HG03354 (cell line): ENCODE measurements around the gene STAC3.
"Not testable (repeated sequence)": the region's sequence is repeated elsewhere in the genome, so short reads cannot be mapped to it uniquely, and the experiment has no call there.

Experiments
- ATAC-seq: cut with Tn5 transposase; IDR thresholded peaks from one replicate; pipeline ENCODE4 v1.9.1; 2021; ENCODE audit warnings: mild to moderate bottlenecking; ENCODE audit not compliant: unreplicated experiment, poor library complexity, severe bottlenecking

The STAC3 gene

DNA sequence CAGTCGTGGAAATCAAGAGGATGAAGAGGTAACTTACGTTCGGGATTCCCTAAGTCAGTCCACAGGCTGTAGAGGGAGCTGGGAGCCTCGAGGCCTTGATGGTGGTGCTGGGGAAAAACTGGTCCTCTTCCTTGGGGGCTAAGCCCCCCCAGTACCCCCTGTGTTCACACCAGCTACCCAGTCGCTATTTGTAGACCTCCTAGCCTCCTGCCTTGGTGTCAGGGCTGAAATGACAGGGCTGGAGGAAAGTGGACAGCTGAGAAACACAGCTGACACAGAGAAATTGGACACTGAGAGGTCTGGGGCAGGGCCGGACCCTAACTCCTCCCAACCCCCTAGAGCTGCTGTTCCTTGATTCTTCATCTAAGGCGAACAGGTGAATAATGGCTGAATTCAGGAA, at the start of gene STAC3:
TSS of gene STAC3 (minus strand) at position 232 of the 400 bp plus-strand sequence. CDS start 1,551 bp downstream, outside the sequence.
- no peak for ATAC-seq

- ATAC-seq = no peak
Observed at GRCh38 chr12:57299514-57300016, 48.6 kb upstream of the STAC3 start.

DNA sequence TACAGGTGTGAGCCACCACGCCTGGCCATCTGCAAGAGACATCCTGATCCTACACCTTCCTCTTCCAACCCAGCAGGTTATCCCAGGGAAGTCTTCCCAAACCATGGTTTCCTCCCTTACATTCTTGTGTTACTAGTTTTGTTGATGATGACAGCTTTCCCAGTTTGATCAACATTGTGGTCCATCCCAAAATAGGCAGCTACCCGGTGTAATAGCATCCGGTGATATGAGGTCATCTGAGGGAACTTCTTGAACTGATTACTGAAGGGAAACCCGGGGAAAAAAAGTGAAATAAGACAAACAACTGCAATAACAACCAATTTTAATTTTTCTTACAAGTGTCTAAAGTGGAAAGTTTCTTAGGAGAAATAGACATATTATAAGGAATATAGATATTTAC, 45.3 kb upstream of the STAC3 start:
- no peak for ATAC-seq

DNA sequence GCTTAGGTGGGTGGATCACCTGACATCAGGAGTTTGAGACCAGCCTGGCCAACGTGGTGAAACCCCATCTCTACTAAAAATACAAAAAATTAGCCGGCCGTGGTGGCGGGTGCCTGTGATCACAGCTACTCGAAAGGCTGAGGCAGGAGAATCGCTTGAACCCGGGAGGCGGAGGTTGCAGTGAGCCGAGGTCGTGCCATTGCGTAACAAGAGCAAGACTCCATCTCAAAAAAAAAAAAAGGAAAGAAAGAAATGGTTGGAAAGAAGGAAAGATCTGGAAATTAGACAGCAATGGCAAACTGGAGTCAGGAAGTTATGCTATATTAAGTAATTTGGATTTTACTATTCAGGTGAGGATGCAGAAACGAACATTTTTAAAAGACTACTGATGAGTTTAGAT, 31.1 kb upstream of the STAC3 start:
- not testable (repeated sequence) for ATAC-seq

DNA sequence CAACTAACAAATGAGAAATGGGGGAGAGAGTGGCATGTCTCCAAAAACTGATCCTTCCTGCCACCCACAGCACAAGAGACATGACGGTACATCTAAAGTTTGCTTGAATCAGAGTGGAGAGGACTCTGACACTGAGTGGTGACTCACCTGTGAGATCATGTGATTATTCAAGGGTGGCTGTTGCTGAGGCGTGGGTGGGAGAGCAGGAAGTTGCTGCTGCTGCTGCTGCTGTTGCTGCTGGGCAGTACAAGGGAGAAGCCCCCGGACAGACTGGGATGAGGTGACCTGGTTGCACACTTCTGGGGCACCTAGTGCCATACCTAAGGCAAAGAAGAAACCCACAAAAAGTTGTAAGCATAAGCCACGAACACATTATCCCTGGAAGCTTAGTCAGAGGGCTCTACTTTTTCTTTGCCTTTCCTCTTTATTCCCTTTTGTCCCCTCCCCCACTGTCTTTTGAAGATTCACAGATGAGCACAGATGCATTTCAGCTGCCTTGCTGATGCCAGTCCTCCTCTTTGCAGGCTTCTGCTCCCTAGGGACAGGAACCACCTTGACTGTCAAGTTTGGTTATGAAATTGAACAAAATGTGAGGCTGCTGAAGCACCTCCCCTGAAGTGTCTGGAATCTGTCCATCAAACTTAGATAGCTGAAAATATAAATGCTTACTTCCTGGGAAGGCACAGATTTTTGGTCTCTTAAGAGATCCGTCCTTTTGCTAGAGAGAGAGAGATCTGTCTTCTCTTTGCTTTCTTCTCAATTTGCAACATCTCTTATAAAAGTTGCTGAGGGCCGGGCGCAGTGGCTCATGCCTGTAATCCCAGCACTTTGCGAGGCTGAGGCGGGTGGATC, 29.4 kb upstream of the STAC3 start:
- peak; percentile 95 for ATAC-seq

- no peak for ATAC-seq
Observed at GRCh38 chr12:57278465-57279381, 27.7 kb upstream of the STAC3 start.

DNA sequence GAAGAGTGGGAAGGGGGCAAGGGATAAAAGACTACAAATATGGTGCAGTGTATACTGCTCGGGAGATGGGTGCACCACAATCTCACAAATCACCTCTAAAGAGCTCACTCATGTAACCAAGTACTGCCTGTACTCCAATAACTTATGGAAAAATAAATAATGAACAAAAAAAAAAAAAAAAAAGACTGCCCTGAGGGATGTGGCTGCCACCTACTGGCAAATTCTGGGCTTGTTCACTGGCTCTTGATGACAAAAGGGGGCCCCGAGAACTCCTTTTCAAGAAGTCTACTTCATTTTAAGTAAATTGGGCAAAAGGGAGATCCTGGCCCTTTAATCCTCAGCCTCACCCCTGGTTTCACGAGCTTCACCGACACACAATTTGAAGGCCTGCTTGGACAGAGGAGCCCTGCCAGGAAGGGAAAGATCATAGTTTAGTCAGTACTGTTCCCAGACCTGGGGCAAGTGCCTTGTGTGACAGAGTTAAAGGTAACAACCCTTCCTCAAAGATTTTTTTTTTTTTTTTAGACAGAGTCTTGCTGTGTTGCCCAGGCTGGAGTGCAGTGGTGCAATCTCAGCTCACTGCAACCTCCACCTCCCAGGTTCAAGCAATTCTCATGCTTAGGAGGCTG, 26.1 kb upstream of the STAC3 start:
- no peak for ATAC-seq

DNA sequence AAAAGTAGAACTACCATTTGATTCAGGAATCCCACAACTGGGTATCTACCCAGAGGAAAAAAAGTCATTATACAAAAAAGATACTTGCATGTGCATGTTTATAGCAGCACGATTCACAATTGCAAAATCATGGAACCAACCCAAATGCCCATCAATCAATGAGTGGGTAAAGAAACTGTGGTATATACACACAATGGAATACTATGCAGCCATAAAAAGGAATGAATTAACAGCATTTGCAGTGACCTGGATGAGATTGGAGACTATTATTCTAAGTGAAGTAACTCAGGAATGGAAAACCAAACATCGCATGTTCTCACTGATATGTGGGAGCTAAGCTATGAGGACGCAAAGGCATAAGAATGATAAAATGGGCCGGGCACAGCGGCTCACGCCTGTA, 25.2 kb upstream of the STAC3 start:
- not testable (repeated sequence) for ATAC-seq

DNA sequence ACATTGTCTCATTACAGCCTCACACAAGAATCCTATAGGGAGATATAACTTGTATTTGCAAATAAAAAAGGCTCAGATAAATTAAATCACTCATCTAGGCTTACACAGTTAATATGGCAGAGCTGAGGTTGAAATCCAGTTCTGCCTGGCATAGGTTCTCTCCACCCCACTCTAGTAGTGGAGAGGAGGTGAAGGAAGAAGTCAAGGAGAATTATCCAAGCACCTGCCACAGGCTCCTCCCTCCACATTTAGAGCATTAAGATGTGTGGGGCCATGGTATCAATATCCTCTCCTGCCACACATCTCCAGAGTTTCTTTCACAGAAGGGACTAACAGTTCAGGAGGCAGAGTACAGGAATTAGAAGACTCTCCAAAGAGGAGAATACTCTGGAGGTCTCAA, 22.5 kb upstream of the STAC3 start:
- no peak for ATAC-seq

GRCh38 chr12:57272337-57273151, 21.6 kb upstream of the STAC3 start:
- no peak for ATAC-seq

DNA sequence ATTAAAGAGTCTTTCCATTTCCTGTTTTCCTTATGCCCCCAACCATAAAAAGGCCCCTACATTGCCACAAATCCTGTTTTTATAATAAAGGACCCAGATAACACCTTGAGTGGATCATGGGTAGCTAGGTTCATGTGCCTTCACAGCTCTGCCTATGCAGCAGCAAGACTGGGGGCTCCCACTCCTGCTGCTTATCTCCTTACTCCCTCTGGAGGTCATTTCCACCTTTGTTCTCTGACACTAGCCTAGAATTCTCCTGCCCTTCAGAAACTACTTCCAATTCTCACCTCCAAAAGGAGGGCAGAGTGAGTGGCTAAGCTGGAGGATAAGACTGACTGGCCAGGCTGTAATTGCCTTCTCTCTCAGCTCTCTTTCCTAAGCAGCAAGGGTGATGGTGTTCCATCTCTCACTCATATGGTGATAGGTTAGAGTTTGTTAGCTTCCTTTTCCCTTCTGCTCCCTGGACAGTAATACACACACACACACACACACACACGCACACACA, 20.0 kb upstream of the STAC3 start:
- no peak for ATAC-seq

DNA sequence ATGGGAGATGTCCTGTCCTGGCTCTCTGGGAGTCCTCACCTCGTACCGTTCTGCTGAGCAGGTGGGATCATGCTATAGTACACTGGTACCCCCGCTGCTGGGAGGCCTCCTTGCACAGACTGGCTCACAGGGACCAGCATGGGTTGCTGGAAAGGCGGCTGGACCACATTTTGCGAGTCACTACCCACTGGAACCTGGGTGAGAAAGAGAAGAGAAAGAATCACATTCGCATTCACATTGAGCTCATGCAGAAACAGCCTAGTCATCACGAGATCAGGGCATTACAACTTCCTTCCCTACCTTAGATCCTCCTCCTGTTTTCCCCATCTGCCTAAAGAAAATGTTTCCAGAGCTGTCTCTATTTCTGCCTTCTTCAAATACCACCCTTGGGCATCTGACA, 17.3 kb upstream of the STAC3 start:
- no peak for ATAC-seq

GRCh38 chr12:57266681-57267080, 15.7 kb upstream of the STAC3 start:
- ATAC-seq = no peak

GRCh38 chr12:57263096-57263495, 12.1 kb upstream of the STAC3 start:
- no peak for ATAC-seq

DNA sequence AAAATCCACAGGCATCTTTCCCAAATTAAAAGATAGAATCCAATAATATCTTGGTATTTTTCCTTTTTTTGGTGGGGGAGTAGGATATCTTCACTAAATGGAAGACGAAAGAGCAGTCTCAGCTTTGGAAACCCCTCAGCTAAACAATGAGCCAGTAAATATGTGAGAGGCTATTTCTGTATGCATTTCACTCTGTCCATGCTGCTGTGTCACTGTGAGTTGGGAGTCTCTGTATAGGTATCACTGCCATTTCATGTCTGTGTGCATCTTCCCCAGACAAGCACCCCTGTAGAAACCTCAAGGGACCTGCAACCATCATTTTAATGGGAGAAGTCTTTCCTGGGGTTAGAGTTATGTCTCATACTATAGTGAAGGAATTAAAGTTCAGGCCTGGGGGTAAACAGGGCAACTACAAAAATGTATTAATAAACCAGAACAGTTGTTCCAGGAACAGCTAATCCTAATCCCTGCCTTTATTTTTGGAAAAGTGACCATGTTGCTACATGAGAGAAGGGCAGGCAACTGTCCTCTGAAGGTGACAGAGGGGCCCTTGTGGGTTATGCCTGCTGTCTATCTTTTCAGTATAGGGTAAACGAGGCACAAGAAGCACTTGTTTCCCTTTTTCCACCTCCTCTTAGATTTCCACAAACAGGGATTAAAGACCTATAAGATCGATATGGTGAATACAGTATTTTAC, 11.3 kb upstream of the STAC3 start:
- no peak for ATAC-seq

DNA sequence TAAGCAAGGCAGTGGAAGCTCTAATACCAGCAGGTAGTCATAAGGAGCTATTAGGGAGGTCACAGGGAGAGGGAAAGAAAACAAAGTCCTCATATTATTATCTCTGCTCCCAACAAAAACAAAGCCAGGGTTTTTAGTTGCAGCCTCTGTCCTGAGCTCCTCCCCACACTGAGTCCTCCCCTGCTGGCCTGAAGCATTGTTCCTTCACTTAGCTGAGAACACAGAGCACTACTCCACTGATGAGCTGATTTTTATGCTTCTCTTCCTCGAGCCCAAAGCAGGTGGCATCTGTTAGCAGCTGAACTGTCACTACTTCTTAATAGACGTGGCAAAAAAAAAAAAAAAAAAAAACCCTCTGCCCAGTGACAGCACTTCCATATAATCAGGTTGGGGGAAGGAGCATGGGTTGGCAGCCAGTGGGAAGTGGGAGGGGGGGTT, 10.5 kb upstream of the STAC3 start:
- no peak for ATAC-seq

DNA sequence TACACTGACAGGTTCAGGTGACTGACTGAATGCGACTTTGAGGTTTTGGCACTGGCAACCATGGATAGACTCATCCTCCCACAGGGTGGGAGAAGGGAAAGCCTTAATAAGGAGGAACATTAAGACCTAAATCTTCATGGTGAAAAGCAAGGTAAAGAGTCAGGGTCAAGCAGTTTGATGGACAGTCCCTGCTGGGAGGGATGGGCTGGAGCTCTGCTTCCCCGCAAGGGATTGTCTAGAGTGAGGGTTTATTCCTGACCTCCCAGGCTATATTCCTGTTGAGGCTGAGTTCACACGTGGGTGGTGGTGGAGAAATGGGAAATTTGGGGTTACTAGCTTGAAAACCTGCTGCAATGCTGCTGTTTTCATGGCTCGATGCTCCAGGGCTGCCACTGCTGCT, 9.4 kb upstream of the STAC3 start:
- ATAC-seq = no peak
